Endodermal cell (in vitro differentiated cells): ENCODE measurements around the gene ARHGAP45. TPM values are rescaled to one million over a fixed set of nuclear protein-coding genes. Genes with fewer than 3 reads are reported as not detected.
A peak's percentile ranks its signal among the peaks of the same experiment; 100 is the strongest.

ENCODE experiments used
- DNase-seq: peaks from one replicate; pipeline ENCODE4 v3.0.0-alpha.2; 2017
- H3K27ac ChIP-seq: 2 replicates; pipeline ENCODE4 v1.5.1; 2013; ENCODE audit warnings: mild to moderate bottlenecking, low read depth, low read length, moderate library complexity
- H3K27me3 ChIP-seq: 2 replicates; pipeline ENCODE4 v1.6.1; 2013; ENCODE audit warnings: mild to moderate bottlenecking, low read length, moderate library complexity; ENCODE audit not compliant: insufficient read depth, control insufficient read depth, poor library complexity, severe bottlenecking
- H3K36me3 ChIP-seq: 2 replicates; pipeline ENCODE4 v1.7.0; 2013; ENCODE audit warnings: mild to moderate bottlenecking, low read length, moderate library complexity; ENCODE audit not compliant: control insufficient read depth, insufficient read depth
- H3K4me1 ChIP-seq: one replicate; pipeline ENCODE4 v1.7.0; 2013; ENCODE audit warnings: low read length; ENCODE audit not compliant: control insufficient read depth, insufficient read depth
- H3K4me3 ChIP-seq: 2 replicates; pipeline ENCODE4 v1.5.1; 2013; ENCODE audit warnings: mild to moderate bottlenecking, low read length, moderate library complexity
- H3K9ac ChIP-seq: 2 replicates; pipeline ENCODE4 v1.6.1; 2013; ENCODE audit warnings: mild to moderate bottlenecking, low read length, moderate library complexity; ENCODE audit not compliant: poor library complexity, severe bottlenecking; ENCODE audit errors: extremely low read depth
- H3K9me3 ChIP-seq: 2 replicates; pipeline ENCODE4 v1.6.1; 2013; ENCODE audit warnings: mild to moderate bottlenecking, low read length, moderate library complexity; ENCODE audit not compliant: control insufficient read depth
- H3K27ac Mint-ChIP-seq: 2 replicates; pipeline ENCODE4 v1.8.0; 2020; ENCODE audit warnings: mixed read lengths
- H3K27me3 Mint-ChIP-seq: 2 replicates; pipeline ENCODE4 v1.8.0; 2021; ENCODE audit warnings: mild to moderate bottlenecking, mixed read lengths; ENCODE audit not compliant: insufficient read depth
- H3K36me3 Mint-ChIP-seq: 2 replicates; pipeline ENCODE4 v1.8.0; 2020; ENCODE audit warnings: low read depth, mixed read lengths
- H3K4me1 Mint-ChIP-seq: 2 replicates; pipeline ENCODE4 v1.8.0; 2020; ENCODE audit warnings: mixed read lengths
- H3K4me3 Mint-ChIP-seq: 2 replicates; pipeline ENCODE4 v1.8.0; 2020; ENCODE audit warnings: mild to moderate bottlenecking, moderate library complexity, mixed read lengths
- H3K9me3 Mint-ChIP-seq: 2 replicates; pipeline ENCODE4 v1.8.0; 2020; ENCODE audit warnings: mild to moderate bottlenecking, mixed read lengths
- WGBS, 2 experiments: methylation state at CpG; one replicate each; pipeline versions ENCODE4 v1.1.5 to v1.1.7; 2013; ENCODE audit warnings: missing lambda C conversion rate in 2 of 2, mixed read lengths in 1 of 2; ENCODE audit not compliant: insufficient coverage in 1 of 2, insufficient read length in 1 of 2; 5-methylcytosine and 5-hydroxymethylcytosine counted together
- total RNA-seq, 2 donors: library from RNA; stranded (reverse); fragmentation: NEBNext Ultra II Directional in 1 of 2; extraction: Animal tissue kit (Norgen Biotek cat#: 25700) in 1 of 2; gene quantifications; 2 replicates in 1 of 2; 3 replicates in 1 of 2; pipeline ENCODE4 v1.2.1, GENCODE V29; 2021
- TF ChIP-seq, protein P1 (sequence below): fragments of 200-600 bp; sonication (generic); conservative IDR thresholded peaks from 2 replicates; pipeline ENCODE4 v1.5.0; 2021; ENCODE audit warnings: antibody characterized with exemption, mild to moderate bottlenecking

Gene ARHGAP45
- total RNA-seq, 2 donors from 2014 or later: 14.8 to 17.1 TPM

DNA sequence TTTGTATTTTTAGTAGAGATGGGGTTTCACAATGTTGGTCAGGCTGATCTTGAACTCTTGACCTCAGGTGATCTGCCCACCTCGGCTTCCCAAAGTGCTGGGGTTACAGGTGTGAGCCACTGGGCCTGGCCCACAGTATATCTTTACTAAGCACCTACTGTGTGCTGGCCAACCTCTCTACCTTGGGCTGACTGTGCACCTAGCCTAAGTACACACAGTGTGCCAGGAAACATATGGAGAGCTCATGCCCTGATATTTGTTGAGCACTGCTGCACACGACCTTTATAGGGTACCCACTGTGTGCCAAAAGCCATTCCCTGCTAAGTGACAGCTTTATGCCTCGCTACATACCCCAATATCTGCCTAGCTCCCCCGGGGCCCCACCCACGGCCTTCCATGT, 6.3 kb upstream of the ARHGAP45 start:
- 85 to 86% methylated on average over 5 of the region's 5 CpGs for WGBS, 2 experiments
- Histone ChIP-seq H3K9me3 (peaks cover 18% of the 10 kb centered on the region), H3K36me3 (peaks cover 30% of the 10 kb centered on the region), H3K4me1 (no peaks in the 10 kb centered on the region), H3K27ac (no peak overlapping the region), H3K9ac (no peak overlapping the region), H3K27me3 (peaks cover 12% of the 10 kb centered on the region), H3K4me3 (no peak overlapping the region)
- Mint-ChIP-seq H3K9me3 (no peaks in the 10 kb centered on the region), H3K27ac (no peak overlapping the region), H3K27me3 (peaks cover 10% of the 10 kb centered on the region), H3K4me1 (peaks cover 5% of the 10 kb centered on the region), H3K36me3 (peaks cover 22% of the 10 kb centered on the region), H3K4me3 (no peak overlapping the region)
- DNase-seq: no peak
- TF ChIP-seq, protein P1, sequence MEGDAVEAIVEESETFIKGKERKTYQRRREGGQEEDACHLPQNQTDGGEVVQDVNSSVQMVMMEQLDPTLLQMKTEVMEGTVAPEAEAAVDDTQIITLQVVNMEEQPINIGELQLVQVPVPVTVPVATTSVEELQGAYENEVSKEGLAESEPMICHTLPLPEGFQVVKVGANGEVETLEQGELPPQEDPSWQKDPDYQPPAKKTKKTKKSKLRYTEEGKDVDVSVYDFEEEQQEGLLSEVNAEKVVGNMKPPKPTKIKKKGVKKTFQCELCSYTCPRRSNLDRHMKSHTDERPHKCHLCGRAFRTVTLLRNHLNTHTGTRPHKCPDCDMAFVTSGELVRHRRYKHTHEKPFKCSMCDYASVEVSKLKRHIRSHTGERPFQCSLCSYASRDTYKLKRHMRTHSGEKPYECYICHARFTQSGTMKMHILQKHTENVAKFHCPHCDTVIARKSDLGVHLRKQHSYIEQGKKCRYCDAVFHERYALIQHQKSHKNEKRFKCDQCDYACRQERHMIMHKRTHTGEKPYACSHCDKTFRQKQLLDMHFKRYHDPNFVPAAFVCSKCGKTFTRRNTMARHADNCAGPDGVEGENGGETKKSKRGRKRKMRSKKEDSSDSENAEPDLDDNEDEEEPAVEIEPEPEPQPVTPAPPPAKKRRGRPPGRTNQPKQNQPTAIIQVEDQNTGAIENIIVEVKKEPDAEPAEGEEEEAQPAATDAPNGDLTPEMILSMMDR: no peak

DNA sequence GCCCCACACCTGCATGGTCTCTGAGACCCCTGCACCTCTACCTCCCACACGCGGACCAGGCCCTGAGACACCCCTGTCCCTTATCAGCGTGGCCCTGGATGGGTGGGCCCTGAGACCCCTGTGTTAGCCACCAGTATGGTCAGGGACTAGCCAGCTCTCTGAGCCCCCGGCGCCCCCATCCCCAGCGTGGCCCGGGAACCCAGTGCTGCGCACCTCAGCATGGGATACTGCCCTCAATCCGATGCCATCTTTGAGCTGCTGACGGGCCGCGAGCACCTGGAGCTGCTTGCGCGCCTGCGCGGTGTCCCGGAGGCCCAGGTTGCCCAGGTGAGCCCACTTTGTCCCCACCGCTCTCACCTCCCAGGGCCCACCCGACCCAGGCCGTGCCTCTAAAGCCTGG, 5.0 kb upstream of the ARHGAP45 start:
- 94 to 96% methylated on average over 17 to 20 of the region's 20 CpGs for WGBS, 2 experiments
- H3K4me1 Mint-ChIP-seq: peaks cover 5% of the 10 kb centered on the region
- TF ChIP-seq, protein P1: no peak
- H3K9me3 Mint-ChIP-seq: no peaks in the 10 kb centered on the region
- Histone ChIP-seq H3K27me3 (peaks cover 25% of the 10 kb centered on the region), H3K27ac (no peak overlapping the region), H3K36me3 (peaks cover 17% of the 10 kb centered on the region), H3K9ac (no peak overlapping the region), H3K4me3 (no peak overlapping the region), H3K4me1 (peaks cover 5% of the 10 kb centered on the region), H3K9me3 (peaks cover 11% of the 10 kb centered on the region)
- H3K36me3 Mint-ChIP-seq: peaks cover 12% of the 10 kb centered on the region
- no peak for DNase-seq
- peak overlapping the region; percentile 75 for H3K27ac Mint-ChIP-seq
- H3K4me3 Mint-ChIP-seq: peak overlapping the region; percentile 40
- peaks cover 20% of the 10 kb centered on the region for H3K27me3 Mint-ChIP-seq

DNA sequence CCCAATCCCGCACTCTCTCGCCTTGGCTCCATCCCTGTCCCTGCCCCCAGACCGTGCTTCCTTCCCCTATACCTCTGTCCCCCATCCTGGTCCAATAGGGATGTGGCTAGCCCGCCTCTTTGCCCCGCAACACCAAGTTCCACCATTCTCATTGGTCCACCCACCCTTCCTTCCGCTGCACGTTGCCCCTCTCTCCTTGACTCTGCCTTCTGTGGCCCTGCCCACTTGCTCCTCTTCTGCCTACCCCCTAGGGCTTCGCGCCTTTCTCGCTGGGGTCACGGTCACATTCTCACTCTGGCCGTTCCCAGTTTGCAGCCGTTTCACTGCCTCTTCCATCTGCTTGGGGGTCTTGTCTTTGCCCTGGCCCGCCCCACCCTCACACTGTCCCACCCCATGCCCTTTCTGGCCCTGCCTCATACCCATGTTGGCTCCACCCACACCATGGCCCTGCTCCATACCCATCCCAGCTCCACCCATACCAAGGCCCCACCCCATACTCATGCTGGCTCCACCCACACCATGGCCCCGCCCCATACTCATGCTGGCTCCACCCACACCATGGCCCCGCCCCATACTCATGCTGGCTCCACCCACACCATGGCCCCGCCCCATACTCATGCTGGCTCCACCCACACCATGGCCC, 4.5 kb upstream of the ARHGAP45 start:
- H3K27ac Mint-ChIP-seq: peak overlapping the region; percentile 75
- H3K36me3 ChIP-seq: peaks cover 14% of the 10 kb centered on the region
- peaks cover 5% of the 10 kb centered on the region for H3K4me1 Mint-ChIP-seq
- peaks cover 5% of the 10 kb centered on the region for H3K4me1 ChIP-seq
- H3K9ac ChIP-seq: no peak overlapping the region
- TF ChIP-seq, protein P1: no peak
- H3K9me3 ChIP-seq: peaks cover 6% of the 10 kb centered on the region
- no peak overlapping the region for H3K4me3 ChIP-seq
- H3K27ac ChIP-seq: no peak overlapping the region
- H3K27me3 Mint-ChIP-seq: peaks cover 21% of the 10 kb centered on the region
- peak; percentile 60 for DNase-seq
- H3K27me3 ChIP-seq: peaks cover 30% of the 10 kb centered on the region
- peaks cover 8% of the 10 kb centered on the region for H3K36me3 Mint-ChIP-seq
- peak overlapping the region; percentile 40 for H3K4me3 Mint-ChIP-seq
- WGBS, 2 experiments: 86 to 88% methylated on average over 14 to 15 of the region's 17 CpGs
- no peaks in the 10 kb centered on the region for H3K9me3 Mint-ChIP-seq
